GM12891 (cell line): ENCODE results near the gene UXS1.

Experiments used
- PAX5 ChIP-seq: IDR thresholded peaks from 2 replicates; pipeline ENCODE4 v1.6.1; 2011; ENCODE audit warnings: low read length, moderate library complexity, mild to moderate bottlenecking; ENCODE audit not compliant: insufficient read depth, severe bottlenecking
- POLR2A ChIP-seq: IDR thresholded peaks from 2 replicates; pipeline ENCODE4 v1.6.1; 2011; ENCODE audit warnings: low read depth, low read length, control low read depth
- POLR2AphosphoS5 ChIP-seq: IDR thresholded peaks from 2 replicates; pipeline ENCODE4 v1.6.1; 2011; ENCODE audit warnings: low read depth, low read length, control low read depth
- POU2F2 ChIP-seq: IDR thresholded peaks from 2 replicates; pipeline ENCODE4 v1.6.1; 2011; ENCODE audit warnings: low read depth, mild to moderate bottlenecking, control low read depth, low read length, moderate library complexity
- TAF1 ChIP-seq: IDR thresholded peaks from 2 replicates; pipeline ENCODE4 v1.6.1; 2011; ENCODE audit warnings: low read depth, low read length, control low read depth

GRCh38 chr2:106187273-106187891 is 6.7 kb downstream of the UXS1 start:
- no peak for TF ChIP-seq POLR2AphosphoS5
- TF ChIP-seq POLR2A, result no peak
- no peak for TF ChIP-seq PAX5
- TF ChIP-seq TAF1, result no peak
- no peak for TF ChIP-seq POU2F2
